DMS79 treated with DMSO at 0.1 percent for 48 hours (cell line): ENCODE data around the gene CSNK1G1.

Source experiments
- DNase-seq: peaks from one replicate; lab custom pipeline; 2025; lab: John Stamatoyannopoulos, UW

Gene CSNK1G1

GRCh38 chr15:64153480-64154367 lies 202.2 kb downstream of the CSNK1G1 start:
- DNase-seq = peak; percentile 51

- peak; percentile 29 for DNase-seq
These were observed 203.2 kb downstream of the CSNK1G1 start for GRCh38 chr15:64152507-64153387.

DNA sequence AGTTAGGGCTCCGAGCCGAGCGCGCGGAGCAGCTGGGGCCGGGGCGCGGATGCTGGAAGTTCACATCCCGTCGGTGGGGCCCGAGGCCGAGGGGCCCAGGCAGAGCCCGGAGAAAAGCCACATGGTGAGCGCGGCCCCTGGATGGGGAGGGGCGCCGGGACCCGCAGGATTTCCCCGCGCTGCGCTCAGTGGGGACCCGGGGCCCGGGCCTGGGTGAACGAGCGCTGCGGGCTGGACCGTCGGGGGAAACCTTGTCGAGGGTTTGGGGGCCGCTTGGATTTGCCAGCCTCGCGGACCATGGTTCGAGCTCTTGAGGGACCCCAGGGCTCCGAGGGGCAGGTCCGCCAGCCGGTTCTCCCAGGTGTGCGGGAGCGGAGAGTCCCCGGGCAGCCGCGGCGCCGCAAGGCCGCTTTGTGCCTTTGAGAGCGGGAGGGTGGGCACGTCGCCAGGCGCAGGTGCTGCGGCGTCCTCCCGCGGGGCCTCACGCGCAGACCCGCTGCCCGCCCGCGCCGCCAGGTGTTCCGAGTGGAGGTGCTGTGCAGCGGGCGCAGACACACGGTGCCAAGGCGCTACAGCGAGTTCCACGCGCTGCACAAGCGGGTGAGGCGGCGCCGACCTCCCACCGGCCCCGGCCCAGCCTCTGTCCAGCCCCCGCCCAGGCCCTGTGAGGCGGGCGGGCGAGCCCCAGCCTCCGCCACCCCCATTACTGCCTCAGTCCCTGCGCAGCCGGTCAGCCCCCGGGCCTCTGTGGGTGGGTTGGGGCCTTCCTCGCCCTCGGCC lies 204.1 kb downstream of the CSNK1G1 start, which contains the start of gene SNX22:
SNX22 (plus strand) TSS at position 5 of the 780 bp plus-strand sequence; CDS start at position 50, 45 bp downstream.
- no peak for DNase-seq

DNA sequence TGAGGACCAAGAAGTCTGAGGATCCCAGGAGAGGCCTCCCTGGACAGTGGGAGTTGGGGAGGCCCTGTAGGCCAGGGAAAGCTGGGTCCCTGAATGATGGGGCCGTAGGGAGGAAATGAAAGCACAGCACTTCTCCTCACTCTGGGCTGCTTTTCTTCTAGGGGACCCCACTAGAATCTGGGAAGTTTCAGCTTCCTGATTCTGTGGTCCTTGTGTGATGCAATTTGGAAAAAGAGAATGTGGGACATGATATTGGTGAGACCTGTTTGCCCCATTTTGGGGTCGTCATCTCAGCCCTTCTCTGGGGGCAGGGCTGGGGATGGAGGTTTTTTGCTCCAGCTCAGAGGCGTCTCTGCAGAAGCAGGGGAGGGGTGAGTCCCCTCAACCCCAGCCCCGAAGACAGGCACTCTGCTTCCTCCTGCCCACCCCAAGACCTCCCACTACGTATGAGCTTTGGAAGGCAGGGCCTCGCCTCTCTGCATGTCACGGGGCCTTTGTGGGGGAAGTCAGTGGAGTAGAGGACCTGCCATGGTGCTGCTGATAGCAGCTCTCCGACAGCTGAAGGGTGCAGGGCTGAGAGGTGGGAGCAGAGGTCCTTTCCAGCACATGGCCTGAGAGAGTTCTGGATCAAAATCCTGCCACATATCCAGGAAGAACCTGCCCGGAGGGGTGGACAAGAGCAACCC lies 205.9 kb downstream of the CSNK1G1 start:
- no peak for DNase-seq

DNA sequence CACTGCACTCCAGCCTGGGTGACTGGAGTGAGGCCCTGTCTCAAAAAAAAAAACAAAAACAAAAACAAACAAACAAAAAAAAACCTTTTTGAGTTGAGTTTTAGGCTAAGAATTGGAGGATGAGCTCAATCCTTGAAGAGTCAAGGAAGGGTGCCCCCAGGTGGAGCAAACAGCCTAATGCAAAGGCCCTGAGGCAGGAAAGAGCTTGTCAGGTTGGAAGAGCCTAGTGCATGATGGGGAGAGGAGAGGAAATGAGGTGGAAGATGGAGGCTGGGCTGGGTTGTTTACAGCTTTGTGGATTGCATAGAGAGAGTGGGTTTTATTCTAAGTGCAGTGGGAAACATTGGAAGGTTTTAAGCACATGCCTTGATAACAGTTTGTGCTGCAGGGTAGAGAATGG lies 206.5 kb downstream of the CSNK1G1 start:
- no peak for DNase-seq

DNA sequence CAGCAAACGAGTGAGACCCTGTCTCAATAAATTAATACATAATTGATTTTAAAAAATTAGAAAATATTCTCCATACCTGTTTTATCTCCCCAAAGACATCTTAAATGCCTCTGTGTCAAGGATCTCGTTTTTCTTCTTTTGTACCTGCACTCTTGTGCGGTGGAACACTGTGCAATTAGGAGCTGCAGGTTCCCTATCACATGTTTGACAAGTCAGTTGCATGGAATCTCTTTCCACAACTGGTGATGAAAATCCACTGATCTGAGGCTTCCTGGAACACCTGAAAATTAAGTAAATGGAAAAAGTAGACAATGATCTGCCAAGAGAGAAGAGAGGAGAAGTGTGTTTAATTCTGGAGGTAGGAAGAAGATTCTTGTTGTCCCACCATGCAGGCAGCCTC lies 207.4 kb downstream of the CSNK1G1 start:
- no peak for DNase-seq

DNA sequence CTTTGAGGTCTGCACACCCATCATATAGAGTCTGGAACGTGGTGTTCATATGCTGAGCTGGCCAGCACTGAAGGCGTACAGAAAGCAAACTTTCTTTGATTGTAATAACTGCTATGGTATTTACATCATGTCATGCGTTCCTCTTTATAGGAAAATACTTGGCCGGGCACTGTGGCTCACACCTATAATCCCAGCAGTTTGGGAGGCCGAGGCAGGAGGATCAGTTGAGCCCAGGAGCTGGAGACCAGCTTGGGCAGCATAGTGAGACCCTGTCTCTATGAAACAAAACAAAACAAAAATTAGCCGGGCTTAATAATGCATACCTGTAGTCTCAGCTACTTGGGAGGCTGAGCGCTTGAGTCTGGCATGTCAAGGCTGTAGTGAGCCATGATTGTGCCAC lies 207.8 kb downstream of the CSNK1G1 start:
- DNase-seq = no peak

DNA sequence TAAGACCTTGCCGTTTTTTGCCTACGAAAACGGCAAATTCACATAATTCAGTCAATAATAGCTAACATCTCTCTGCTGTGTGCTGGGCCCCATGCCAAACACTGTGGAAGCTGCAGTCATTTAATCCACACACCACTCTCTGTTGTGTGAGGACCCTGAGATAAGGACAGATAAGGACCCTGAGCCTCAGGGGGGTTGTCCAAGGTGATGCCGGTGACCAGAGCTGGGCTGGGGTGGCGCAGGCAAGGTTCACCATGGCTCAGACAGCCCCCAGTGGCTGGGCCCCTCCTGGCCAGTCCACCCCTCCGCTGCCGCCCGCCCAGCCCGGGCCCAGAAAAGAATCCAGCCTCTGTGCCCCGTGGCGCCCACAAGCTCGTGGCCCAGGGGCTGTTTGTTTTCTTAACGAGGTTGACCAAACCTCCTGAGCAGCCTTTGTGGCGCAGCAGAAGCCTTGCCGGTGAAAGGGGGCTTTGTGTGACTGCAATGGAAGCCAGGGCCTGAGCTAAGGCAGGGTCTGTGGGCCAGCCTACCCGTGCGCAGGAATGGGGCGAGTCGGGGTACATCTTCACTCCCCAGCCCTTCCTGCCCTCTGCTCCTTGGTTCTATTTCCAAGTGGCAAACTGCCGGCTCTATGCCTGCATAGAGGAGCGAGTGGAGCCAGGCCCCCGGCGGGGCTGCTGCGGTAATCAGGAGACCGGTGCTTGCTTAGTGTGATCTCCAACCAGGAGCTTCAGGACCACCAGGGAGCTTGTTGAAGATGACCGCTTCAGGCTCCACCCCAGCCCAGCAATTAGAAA lies 208.9 kb downstream of the CSNK1G1 start:
- no peak for DNase-seq

- no peak for DNase-seq
These were observed 209.5 kb downstream of the CSNK1G1 start for GRCh38 chr15:64146520-64146884.

GRCh38 chr15:64146041-64146440 lies 209.9 kb downstream of the CSNK1G1 start:
- DNase-seq = no peak

- no peak for DNase-seq
These were observed 211.2 kb downstream of the CSNK1G1 start for GRCh38 chr15:64144565-64145281.

DNA sequence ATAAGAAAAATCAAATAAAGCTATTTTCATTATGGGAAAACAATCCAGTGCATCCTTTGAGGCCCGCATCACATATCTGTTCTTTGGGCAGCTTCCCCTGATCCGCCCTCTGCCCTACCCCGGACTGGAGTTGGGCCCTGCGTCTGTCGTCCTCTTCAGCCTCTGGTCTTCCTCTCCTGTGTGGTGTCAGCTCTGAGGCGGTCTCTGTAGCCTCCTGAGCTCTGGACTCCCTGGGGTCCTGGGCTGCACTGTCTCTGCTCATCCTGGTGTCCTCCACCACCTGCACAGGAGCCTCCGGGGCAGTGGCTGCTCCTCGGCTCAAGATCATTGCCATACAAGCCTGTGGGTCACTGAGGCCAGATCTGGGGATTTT lies 211.8 kb downstream of the CSNK1G1 start:
- no peak for DNase-seq

GRCh38 chr15:64143276-64143675 lies 212.7 kb downstream of the CSNK1G1 start:
- no peak for DNase-seq

- no peak for DNase-seq
These were observed 214.0 kb downstream of the CSNK1G1 start for GRCh38 chr15:64141798-64142512.

GRCh38 chr15:64138331-64138941 lies 217.5 kb downstream of the CSNK1G1 start:
- DNase-seq = no peak

DNA sequence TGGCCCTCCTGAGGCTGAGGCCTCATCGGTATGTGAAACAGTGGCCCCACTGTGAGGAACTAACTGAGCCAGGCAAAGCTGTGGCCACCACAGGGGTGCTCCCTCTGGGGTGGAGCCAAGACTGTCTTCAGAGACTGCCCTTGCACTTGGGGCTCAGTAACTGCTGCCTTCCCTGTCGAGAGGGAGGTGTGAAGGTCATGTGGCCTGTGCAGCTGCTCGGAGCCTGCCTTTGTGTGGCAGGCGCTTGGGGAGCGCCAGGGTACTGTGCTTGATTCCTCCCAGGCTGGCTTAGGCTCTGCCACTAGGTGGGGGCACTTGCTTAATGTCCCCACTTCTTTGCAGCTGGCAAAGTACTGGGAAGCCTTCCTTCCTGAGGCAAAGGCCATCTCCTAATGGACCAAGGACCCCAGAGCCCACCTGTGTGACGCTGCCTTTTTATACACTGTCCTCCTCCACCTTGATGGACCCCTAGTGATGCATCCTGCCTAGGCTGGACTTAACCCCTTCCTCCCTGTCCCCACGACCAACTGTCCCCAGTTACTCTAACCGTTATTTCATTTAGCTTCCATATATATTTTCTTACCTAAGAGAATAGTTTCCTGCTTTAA lies 218.6 kb downstream of the CSNK1G1 start:
- no peak for DNase-seq

- DNase-seq = no peak
These were observed 219.6 kb downstream of the CSNK1G1 start for GRCh38 chr15:64136347-64136746.

- DNase-seq = peak; percentile 68
These were observed 221.6 kb downstream of the CSNK1G1 start for GRCh38 chr15:64134345-64134829.
